GM21528 (cell line): ENCODE measurements around the gene OR2A14.
"Not testable (repeated sequence)": the region's sequence is repeated elsewhere in the genome, so short reads cannot be mapped to it uniquely, and the experiment has no call there.

Experiments used
- ATAC-seq: cut with Tn5 transposase; IDR thresholded peaks from one replicate; pipeline ENCODE4 v1.9.1; 2021; ENCODE audit warnings: mild to moderate bottlenecking, moderate library complexity; ENCODE audit not compliant: unreplicated experiment, low FRiP score

Gene OR2A14, protein sequence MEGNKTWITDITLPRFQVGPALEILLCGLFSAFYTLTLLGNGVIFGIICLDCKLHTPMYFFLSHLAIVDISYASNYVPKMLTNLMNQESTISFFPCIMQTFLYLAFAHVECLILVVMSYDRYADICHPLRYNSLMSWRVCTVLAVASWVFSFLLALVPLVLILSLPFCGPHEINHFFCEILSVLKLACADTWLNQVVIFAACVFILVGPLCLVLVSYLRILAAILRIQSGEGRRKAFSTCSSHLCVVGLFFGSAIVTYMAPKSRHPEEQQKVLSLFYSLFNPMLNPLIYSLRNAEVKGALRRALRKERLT

DNA sequence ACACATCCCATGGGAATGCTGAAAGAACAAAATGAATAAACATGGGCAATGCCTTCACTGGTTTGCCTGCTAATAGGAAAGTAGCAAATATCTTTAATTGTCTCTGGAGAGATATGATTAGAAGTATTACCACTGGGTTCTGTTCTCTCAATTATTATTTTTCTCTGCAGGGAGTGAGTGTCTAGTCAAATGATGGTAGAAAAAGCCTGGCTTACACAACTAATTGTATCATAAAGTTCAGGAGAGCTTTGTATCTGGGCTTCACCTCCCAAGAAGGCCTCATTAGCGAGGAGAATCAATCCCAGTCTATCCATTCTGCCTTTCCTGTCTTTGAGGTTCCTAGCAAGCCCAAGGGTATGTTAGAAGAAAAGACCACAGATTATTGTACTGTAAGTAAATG is at the start of gene OR2A14:
TSS of gene OR2A14 (plus strand) at position 301 of the 400 bp plus-strand sequence. CDS start 5,937 bp downstream, outside the sequence.
- ATAC-seq, result no peak

DNA sequence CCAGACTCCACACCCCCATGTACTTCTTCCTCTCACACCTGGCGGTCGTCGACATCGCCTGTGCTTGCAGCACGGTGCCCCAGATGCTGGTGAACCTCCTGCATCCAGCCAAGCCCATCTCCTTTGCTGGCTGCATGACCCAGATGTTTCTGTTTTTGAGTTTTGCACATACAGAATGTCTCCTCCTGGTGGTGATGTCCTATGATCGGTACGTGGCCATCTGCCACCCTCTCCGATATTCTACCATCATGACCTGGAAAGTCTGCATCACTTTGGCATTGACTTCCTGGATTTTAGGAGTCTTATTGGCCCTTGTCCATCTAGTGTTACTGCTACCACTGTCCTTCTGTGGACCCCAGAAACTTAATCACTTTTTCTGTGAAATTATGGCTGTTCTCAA is 48.6 kb upstream of the OR2A14 start:
- no peak for ATAC-seq

DNA sequence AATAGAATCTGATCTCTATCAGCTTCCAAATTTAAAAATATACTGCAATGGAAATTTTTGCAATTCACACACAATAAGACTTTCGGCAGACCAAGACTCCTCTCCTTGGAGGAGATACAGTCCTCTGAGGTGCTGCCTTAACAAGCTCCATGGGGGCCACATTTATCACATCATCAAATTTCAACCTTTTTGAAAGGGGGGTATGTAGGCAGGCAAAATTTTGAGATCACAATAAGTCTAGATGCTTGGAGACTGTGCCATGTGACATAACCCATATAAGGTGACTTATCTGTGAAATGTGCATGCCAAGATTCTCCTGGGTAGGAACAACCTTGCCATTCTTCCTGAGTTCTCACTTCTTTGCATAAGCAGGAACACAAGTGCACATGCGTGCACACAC is 37.0 kb upstream of the OR2A14 start, which contains the start of gene OR2A12:
TSS of gene OR2A12 (plus strand) at position 301 of the 400 bp plus-strand sequence. CDS start 8,830 bp downstream, outside the sequence.
- ATAC-seq, result no peak

DNA sequence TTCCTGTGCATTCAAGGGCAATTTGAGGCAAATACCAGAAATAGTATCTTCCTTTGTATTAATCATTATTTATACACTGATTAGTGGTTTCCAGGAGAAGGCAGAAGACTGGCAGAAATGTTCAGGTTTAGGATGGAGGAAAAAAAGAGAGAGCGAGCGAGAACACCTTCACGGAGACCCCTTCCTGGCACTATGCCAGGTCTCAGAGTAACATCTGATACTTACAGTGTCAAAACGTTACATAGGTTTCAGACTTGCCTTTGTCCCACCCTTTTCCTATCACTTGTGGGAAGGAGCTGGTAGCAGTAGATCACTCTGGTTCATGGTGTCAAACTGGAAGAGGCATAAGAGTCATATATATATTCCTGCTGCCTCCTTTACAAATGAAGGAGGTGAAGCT is 36.2 kb upstream of the OR2A14 start:
- no peak for ATAC-seq

DNA sequence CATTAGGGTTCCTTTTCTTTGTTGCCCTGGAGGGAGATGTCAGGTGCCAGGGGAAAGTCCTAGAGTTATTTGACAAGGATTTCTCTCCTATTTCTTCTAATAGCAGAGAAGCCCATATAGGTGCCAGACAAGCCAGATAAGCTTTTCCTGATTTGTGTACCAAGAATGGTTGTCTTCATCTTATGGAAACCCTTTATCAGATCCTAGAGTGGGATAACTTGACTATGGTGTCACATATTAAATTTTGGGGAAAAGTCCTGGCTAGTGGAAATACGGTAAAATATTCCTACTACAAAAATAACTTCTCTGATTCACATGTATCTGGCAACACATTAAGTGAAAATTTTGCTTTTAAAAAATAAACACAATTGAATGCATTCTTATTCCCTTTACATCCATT is 35.7 kb upstream of the OR2A14 start:
- ATAC-seq, result no peak

DNA sequence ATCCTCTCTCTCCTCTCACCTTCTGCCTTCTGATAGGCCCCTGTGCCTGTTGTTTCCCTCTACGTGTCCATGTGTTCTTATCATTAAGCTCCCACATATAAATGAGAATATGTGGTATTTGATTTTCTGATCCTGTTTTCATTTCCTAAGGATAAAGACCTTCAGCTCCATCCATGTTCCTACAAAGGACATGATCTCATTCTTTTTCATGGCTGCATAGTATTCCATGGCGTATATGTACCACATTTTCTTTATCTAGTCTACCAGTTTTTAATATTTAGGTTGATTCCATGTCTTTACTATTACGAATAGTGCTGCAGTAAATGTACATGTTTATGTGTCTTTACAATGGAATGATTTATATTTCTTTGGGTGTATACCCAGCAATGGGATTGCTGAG is 32.3 kb upstream of the OR2A14 start:
- no peak for ATAC-seq

DNA sequence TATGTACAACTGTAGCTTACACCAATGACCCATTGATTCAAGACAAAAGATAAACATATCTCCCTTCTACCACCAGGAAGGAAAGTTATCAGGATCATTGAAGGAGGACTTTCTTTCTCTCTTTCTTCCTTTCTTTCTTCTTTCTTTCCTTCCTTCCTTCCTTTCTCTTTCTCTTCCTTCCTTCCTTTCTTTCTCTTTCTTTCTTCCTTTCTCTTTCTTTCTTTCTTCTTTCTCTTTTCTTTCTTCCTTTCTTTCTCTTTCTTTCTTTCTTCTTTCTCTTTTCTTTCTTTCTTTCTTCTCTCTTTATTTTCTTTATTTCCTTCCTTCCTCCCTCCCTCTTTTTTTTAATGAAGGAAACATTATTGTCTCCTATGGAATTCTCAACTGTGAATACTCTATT is 24.2 kb upstream of the OR2A14 start:
- no peak for ATAC-seq

DNA sequence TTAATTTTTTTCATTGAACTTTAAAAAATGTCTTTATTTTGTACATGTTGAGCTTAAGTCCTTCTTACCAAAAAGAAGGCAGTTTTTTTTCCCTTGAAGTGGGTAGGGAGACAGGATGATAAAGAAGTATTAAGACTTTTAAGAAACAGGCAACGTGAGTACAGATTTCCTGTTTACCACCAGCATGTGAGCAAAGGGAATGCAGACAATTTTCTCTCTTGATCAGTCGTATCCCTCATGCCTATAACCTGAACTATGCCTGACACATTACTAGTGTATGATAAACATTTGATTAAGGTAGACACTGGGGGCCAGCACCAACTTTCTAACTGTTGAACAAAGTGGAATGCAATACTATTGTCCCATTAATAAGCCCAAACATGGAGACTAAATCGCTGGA is 22.4 kb upstream of the OR2A14 start:
- no peak for ATAC-seq

DNA sequence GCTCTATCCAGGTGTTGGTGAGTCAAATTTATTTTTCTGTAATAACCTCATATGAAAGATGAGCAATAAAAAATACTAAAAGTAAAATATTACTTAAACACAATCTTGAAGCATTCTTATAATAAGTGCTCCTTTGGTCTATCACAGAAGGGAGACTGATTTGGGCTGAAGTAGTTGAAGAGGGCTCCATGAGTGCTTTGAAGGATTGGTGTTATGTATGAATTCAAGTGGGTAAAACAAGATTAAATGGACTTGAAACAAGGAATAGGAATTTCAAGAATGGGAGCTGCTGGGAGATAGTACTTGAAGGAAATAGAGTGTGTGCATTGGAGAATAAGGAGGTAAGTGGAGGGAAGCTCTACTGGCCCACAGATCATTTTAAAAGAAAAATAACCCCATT is 20.9 kb upstream of the OR2A14 start:
- ATAC-seq, result no peak

DNA sequence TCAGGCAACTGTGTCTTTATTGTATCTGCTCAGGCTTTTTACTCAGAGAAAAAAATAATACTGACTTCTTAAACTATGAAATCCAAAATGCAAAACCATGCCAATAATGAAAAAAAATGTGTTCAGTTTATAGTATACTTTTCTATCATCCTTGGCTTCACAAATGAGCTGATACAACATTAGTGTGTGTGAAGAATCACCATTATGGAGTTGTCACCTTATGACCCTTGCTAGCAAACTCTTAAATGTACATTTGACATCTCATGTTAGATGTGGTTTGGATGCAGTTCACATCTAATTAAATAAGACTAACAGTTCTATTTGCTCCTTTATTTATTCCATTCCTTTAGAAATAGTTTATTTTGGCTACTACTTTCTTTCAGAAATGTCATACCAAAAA is 17.8 kb upstream of the OR2A14 start:
- no peak for ATAC-seq

DNA sequence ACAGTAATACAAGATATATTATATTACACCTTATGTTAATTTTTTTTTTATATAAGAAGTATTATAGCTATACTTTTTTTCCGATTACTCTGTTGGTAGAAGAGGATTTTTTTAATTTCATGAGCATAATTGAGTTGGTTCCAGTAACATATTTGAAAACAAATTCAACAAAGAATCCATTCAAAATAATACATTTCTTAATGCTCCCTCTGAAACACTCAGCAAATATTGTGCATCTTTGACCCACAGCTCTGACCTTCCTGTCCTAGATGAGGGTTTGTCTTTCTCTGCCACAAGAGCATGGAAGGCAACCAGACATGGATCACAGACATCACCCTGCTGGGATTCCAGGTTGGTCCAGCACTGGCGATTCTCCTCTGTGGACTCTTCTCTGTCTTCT is 13.7 kb upstream of the OR2A14 start, which contains the start of gene OR2A2:
TSS of gene OR2A2 (plus strand) at position 301 of the 400 bp plus-strand sequence. CDS start at position 301, 0 bp downstream.
- ATAC-seq, result no peak

DNA sequence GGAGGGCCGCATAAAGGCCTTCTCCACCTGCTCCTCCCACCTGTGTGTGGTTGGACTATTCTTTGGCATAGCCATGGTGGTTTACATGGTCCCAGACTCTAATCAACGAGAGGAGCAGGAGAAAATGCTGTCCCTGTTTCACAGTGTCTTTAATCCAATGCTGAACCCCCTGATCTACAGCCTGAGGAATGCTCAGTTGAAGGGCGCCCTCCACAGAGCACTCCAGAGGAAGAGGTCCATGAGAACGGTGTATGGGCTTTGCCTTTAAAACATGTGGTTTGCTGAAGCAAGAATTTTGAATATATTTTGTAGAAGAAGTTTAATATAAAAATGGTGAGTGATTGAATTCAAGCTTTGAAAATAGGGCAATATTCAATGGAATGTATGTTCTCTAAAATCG is 12.7 kb upstream of the OR2A14 start:
- no peak for ATAC-seq

DNA sequence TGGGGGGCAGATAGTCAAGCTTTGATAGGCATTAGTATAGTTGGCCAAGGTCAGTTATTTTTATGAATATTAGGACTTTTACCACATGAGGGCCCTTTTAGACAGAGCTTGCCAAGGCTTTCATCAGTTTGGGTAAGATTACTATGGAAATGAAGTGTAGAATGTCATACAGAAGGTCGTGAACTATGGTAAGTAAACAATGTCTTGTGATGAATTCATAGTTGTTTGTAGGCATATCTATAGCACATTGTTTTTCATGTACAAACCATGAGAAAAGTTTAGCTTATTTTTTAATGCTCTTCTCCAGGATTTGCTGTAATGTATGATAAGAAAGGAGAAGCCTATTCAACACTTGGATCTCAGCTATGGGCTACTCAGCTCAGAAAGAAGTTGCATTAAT is 9.3 kb upstream of the OR2A14 start:
- no peak for ATAC-seq

DNA sequence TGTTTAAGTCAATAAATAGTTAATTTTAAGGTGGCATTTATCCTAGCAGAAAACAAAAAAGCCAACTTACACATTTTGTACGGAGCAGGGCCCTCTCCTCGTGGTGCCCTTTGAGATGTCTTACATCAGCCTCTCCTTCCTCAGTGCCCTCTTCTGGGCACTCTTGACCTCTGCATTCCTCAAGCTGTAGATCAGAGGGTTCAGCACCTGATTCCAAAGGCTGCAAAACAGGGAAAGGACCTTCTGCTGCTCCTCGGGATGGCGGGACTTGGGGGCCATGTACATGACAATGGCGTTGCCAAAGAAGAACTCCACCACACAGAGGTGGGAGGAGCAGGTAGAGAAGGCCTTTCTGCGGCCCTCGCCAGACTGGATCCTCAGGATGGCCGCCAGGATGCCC is 4.6 kb upstream of the OR2A14 start:
- ATAC-seq, result no peak

DNA sequence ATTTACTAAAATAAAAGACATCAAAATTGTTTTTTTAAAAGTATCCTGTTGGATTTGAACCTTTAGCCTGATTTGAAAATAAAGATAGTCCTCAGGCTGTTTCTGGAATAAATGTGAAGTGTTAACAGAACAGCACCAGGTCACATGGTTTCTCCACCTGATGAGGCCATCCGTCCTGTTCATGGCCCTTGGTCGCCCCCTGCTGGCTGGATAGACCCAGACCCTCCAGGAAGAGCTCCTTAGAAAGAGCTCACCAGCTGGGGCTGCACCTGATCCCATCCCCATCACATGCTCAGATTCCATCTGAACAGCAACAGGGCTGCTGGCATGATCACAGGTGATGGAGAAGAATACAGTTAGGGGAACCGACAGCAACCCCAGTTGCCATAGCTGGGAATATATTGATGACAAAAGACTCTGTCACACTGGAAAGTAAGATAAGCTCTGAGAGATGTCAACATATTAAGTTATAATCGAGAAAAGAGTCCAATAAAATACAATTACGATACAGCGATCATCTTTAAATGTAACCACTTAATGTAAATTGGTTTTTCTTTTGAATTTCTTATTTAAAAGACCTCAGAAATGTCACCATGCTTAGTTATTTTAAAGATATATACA is 4.8 kb downstream of the OR2A14 start:
- peak; percentile 99 for ATAC-seq

DNA sequence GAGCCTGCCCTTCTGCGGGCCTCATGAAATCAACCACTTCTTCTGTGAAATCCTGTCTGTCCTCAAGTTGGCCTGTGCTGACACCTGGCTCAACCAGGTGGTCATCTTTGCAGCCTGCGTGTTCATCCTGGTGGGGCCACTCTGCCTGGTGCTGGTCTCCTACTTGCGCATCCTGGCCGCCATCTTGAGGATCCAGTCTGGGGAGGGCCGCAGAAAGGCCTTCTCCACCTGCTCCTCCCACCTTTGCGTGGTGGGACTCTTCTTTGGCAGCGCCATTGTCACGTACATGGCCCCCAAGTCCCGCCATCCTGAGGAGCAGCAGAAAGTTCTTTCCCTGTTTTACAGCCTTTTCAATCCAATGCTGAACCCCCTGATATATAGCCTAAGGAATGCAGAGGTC is 6.6 kb downstream of the OR2A14 start:
- ATAC-seq, result not testable (repeated sequence)

DNA sequence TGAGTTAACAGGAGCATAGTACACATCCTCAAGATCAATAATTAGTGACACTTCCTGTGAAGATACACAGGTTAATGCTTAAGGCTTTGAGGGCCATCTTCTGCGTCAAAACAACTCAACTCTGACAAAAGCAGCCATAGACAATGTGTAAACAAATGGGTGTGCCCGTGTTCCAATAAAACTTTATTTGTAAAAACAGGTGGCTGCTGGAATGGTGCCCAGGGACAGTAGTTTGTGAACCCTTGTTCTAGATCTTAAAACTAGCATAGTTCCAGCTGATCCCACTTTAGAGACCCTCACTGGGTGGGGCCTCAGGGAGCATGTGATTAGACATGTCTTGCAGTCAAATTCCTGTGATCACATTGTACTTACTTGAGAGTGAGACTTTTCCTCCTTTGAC is 7.8 kb downstream of the OR2A14 start:
- no peak for ATAC-seq

DNA sequence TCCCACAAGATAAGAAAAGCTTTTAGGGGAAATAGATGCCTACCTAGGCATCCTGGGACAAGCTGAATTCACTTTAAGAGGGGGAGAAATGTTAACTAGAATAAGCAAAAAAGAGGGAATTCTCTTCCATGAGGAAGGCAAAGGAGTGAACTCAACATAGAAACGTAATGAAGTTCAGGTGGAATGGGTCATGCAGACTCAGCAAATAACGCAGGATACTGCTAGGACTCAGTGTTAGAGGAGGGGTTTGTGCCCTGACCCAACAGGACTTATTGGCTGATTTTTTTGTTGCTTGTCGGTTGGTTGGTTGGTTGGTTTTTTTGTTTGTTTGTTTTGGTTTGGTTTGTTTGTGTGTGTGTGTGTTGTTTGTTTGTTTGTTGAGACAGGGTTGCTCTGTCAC is 9.3 kb downstream of the OR2A14 start:
- ATAC-seq, result no peak

DNA sequence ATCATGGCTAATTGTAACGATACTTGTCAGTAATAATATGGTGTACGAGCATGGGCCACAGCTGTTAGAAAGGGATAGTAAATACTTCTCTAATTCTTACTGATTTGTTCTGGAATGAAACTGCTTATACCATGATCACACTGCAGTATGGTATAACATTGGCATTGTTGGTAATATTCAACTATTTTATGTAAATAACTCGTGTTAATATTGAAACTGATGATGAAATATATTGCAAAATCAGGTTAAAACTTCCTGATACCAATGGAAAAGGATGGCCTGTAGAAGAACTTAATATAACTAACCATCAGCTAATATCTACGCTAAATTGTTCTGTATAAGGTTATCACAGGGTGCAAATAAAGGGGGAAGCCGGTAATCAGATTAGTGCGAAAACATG is 10.3 kb downstream of the OR2A14 start:
- ATAC-seq, result no peak

DNA sequence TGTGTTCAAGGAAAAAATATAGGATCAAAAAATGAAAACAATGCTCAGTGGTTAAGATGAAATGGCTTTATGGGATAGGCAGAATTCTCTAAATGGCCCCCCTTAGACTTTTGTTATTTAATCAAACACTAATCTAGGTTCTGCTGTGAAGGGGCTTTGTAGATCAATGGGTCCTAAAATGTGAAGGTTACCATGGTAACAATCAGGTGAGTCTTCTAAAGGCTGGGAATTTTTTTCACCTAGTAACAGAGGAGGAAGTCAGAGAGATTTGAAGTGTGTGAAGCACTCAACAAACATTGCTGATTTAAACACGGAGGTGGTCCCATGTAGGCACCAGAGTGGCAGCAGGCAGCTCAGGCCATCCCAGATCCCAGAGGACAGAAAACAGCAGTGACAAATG is 11.1 kb downstream of the OR2A14 start:
- no peak for ATAC-seq

DNA sequence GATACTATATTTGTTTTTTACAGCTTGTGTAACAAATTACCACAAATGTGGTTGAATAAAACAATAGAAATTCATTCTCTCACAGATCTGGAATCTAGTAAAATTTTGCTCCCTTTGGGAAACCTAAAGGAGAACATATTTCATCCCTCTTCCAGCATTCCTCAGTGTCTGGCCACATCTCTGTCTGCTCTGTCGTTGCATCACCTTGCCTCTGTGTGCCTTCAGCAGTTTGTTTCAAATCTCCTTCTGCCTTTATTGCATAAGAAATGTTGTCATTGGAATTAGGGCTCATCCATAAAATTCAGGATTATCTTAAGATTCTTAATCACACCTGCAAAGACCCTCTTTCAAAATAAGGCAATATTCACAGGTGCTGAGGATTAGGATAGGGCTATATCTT is 14.5 kb downstream of the OR2A14 start:
- no peak for ATAC-seq

DNA sequence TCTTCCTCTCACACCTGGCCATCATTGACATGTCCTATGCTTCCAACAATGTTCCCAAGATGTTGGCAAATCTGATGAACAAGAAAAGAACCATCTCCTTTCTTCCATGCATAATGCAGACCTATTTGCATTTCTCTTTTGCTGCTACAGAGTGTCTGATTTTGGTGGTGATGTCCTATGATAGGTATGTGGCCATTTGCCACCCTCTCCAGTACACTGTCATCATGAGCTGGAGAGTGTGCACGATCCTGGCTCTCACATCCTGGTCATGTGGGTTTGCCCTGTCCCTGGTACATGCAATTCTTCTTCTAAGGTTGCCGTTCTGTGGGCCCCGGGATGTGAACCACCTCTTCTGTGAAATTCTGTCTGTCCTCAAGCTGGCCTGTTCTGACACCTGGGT is 19.2 kb downstream of the OR2A14 start:
- no peak for ATAC-seq
